Effector CD4-positive, alpha-beta T cell (primary cell): ENCODE data around the gene USF3.
A peak's percentile ranks its signal among the peaks of the same experiment; 100 is the strongest.

Experiments used
- DNase-seq: peaks from one replicate; pipeline ENCODE4 v3.0.0-alpha.2; 2020
- total RNA-seq: gene quantifications from one replicate; lab custom pipeline; 2026; lab: John Stamatoyannopoulos, UW

USF3 gene
- total RNA-seq: 89.5 reads per million, percentile 80 among the genes with 10 or more reads in this experiment

GRCh38 chr3:113695786-113696645 is at the start of gene USF3:
Gene USF3, minus strand, starts transcription at chr3:113696642. Its CDS starts 21,764 bp downstream, at chr3:113674878.
- peak; percentile 82 for DNase-seq

GRCh38 chr3:113745756-113746547 is 49.5 kb upstream of the USF3 start, which contains the start of gene NAA50:
Gene NAA50, minus strand, starts transcription at chr3:113746249. Its CDS starts 300 bp downstream, at chr3:113745949.
- peak; percentile 87 for DNase-seq

- peak; percentile 81 for DNase-seq
These were observed 48.7 kb upstream of the USF3 start for GRCh38 chr3:113744941-113745755.

- DNase-seq: no peak
These were observed 46.7 kb upstream of the USF3 start for GRCh38 chr3:113743006-113743630.

GRCh38 chr3:113741620-113742019 is 45.2 kb upstream of the USF3 start:
- no peak for DNase-seq

GRCh38 chr3:113741086-113741485 is 44.6 kb upstream of the USF3 start:
- DNase-seq: no peak

GRCh38 chr3:113736548-113737089 is 40.2 kb upstream of the USF3 start:
- peak; percentile 19 for DNase-seq

GRCh38 chr3:113731694-113732093 is 35.3 kb upstream of the USF3 start:
- DNase-seq: no peak

GRCh38 chr3:113730550-113730949 is 34.1 kb upstream of the USF3 start:
- DNase-seq: no peak

- DNase-seq: no peak
These were observed 32.2 kb upstream of the USF3 start for GRCh38 chr3:113728661-113729060.

- no peak for DNase-seq
These were observed 25.2 kb upstream of the USF3 start for GRCh38 chr3:113721636-113722035.

- no peak for DNase-seq
These were observed 23.3 kb upstream of the USF3 start for GRCh38 chr3:113719758-113720157.

- no peak for DNase-seq
These were observed 22.9 kb upstream of the USF3 start for GRCh38 chr3:113719294-113719693.

- no peak for DNase-seq
These were observed 21.4 kb upstream of the USF3 start for GRCh38 chr3:113717818-113718217.

GRCh38 chr3:113717308-113717707 is 20.9 kb upstream of the USF3 start:
- DNase-seq: no peak

- DNase-seq: no peak
These were observed 18.3 kb upstream of the USF3 start for GRCh38 chr3:113714702-113715101.

- no peak for DNase-seq
These were observed 15.7 kb upstream of the USF3 start for GRCh38 chr3:113712129-113712528.

GRCh38 chr3:113707835-113708234 is 11.4 kb upstream of the USF3 start:
- DNase-seq: no peak

GRCh38 chr3:113698956-113699355 is 2.5 kb upstream of the USF3 start:
- no peak for DNase-seq

- DNase-seq: no peak
These were observed 1.8 kb upstream of the USF3 start for GRCh38 chr3:113698213-113698742.

GRCh38 chr3:113697500-113698090 is 1.2 kb upstream of the USF3 start:
- no peak for DNase-seq
